ENCODE measurements around the gene MEIS2.

Gene MEIS2

DNA sequence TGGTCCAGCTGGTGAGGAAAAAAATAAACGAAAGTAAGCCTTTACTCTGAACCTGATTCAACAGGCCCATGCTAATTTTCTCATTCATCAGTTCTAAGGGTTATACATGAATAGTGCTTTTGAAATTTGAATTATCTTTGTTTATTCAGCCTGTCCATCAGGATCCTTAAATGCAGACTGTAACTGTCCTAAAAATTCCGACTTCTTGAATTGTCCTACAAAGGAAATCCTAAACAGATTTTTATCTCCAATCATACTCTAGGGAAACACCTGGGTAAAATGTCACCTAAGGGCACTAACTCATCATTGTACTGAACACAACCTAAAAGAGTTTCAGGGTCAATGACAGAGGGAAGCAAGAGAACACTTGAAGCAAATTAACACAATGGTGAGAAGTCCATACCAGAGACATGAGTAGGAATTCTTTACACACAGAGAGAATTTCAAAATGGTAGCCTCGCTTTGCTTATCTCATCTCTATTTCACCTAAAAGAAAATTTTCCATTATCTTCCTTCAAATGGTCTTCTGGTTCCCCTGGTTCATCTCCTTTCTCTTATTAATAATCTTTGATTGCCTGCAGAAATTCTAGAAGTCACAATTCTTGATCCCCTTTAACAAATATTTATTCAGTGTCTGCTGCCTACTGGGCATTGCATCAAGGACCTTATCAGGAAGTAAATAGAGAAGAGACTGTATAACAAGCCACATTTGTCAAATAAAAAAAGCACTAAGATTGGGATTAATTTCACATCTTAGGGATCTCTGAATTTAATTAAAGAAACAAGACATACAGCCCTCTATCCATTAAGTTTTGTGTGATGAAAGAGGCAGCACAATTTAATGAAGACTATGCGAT, 182.7 kb downstream of the MEIS2 start:
- no peak for DNase-seq

DNA sequence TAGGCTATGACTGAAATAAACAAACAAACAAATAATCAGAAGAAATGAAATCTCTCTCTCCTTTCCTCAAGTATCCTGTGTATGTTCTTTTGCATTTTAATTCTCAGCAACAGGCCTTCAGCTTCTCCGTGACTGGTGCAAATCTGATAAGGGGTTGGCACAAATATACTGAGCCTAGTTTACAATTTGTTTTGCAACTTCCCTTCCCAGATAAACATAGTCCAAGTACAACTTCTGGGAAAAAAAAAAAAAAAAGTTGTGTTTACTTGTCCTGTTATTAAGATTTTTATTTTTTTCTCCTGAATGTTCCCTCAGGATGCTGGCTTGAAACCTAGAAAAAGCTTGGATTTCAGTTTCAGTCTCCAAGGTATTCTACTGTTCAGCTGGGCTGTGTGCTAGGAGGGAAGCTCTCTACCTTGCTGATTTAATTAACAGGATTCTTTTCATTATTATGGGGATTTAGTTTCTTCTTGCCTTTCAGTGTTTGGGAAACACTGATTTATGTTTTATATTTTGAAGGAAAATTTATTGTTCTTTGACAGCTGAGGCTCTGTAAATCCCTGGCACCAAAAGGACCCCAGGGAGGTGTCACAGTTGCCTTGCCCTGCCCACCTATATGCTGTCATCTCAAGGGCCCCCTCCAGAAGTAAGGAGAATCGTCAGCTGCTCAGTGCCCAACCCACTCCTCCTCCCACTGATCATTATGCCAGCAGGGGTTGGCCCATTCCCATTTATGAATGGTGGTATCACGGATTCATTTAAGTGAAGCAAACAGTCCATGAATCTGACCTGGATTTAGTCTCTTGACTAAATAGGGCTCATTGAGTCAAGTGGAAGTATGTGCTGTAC, 185.2 kb downstream of the MEIS2 start:
- no peak for DNase-seq

GRCh38 chr15:36914466-36914865, 185.9 kb downstream of the MEIS2 start:
- DNase-seq, result no peak

DNA sequence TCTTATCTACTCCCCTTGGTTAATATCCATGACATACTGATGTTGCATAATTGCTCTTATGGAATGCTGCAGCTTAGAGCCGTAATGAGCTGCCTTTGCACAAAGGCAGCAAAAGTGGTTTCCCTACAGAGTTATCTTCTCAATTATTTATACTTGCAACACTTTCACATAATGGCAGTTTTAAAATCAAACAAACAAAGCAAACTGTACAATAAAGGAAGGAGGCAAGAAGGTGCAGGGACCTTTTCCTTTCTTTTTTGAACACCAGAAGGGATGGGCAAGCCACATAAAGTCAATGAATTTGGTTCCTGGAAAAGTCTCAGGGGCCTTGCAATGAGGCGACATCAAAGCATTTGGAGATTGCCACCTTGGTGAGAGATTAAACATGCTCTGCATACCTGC, 188.0 kb downstream of the MEIS2 start:
- peak; percentile 48 for DNase-seq

GRCh38 chr15:36911322-36911944, 188.9 kb downstream of the MEIS2 start:
- DNase-seq, result peak; percentile 45

GRCh38 chr15:36908991-36909390, 191.4 kb downstream of the MEIS2 start:
- DNase-seq, result no peak

DNA sequence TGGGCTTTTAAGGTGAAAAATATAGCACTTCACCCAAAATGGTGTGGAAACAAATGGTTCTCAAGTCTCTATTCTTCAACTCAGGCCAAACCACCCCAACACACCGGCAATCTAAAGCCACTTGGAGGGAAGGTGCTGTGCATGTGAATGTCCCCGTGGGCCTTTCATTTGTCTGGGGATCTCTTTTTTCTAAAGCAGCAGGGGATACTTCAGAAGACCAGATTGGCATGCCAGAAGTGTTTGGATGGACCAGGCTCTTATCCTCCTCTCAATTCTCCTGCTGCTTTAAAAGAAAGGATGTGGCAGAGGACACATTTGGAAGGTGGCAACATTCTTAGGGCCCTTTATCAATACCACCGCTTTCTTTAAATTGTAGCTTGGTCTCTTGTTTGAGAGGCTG, 193.1 kb downstream of the MEIS2 start:
- DNase-seq, result no peak

DNA sequence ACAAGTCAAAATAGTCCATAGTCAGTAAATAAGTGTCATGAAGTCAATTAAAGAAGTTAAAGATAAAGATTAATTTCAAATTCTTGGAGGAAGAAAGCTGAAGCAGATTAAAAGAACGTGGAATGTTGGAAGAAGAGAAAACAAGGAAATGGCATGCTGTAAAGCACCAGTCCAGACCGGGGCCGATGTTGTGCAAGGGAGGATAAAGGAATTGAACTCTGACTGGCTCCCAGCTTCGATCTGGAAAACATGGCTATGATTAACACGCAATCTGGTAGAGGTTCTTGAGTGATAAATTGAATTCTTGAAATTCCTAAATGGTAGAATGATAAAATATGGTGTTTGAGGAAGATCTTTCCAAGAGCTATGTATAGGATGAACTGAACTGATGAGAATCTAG, 194.4 kb downstream of the MEIS2 start:
- peak; percentile 89 for DNase-seq

DNA sequence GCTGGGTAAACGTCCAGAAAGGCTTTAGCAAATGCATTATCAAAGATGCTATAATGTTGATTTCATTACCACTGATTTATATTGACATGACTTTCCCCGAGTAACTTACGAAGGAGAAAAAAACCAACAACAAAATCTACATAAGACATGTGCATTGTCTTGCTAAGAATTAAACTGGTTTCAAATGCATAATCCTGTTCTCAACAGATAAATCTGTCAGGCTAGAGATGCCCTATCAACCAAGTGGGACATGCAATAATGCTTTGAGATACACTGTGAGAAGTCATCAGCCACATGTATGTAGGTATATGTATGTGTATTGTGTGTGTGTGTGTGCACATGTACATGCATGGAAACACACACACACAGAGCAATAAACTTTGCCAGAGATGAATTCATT, 195.6 kb downstream of the MEIS2 start:
- DNase-seq, result no peak

GRCh38 chr15:36903922-36904556, 196.3 kb downstream of the MEIS2 start:
- no peak for DNase-seq

DNA sequence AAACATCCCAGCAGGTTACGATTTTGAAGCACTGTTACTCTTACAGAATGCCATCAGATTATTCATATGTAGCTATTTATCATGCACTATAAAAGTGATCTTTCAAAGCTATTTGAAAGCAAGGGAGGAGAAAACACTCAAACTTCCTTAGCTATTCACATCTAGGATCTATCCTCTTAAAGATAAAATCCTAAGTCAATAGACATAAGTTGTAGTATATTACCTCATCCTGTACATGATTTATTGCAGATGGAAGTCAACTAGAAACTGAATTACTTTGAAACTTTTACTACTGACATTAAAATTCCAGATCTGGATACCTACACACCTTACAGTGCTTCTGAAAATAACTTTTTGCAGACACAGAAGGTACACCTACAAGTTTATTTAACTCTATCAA, 197.2 kb downstream of the MEIS2 start:
- no peak for DNase-seq

- DNase-seq, result no peak
Observed at GRCh38 chr15:36901012-36901411, 199.3 kb downstream of the MEIS2 start.

DNA sequence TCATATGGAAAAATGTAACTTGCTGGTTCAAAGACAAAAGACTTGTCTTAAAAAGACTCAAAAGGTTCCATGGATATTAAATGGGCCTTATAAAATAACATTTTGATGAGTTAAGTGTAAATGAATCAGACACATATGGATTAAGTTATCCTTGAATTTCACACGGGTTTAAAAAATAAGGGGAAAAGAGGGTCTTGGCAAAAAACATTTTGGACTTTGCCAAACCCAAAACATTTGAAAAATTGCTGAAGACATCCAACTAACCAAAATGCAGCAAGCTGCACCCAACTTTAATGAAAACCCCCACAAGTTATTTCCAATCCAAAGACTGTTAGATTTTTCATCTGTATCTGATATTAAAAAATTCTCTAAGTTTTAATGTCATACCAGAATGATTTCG, 200.7 kb downstream of the MEIS2 start:
- peak; percentile 67 for DNase-seq

DNA sequence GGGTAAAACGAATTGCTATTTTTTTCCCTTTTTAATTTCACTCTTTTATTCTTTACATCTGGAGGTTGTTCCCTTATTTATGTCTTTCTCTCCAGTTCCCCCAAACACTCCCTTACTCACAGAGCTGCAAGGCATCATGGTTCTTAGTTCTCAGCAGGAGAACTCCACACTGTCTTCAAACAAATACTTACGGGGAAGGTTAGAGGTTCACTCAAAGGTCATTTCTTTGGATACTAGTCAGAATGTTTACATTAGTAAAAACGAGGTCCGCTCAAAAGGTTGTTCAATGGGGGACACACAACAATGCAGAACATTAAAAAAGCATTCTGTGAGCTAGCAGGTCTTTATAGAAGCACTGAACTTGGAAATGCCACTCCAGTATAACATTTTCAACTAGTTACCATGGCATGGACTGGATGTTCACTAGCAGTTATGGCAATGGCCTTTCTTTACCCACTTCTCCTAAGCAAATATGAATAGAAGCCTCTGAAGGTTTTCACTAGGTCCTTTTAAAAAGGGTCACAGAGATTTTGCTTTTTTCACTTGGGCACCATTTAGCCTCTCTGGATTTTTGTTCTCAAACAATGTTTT, 201.7 kb downstream of the MEIS2 start:
- no peak for DNase-seq

- DNase-seq, result no peak
Observed at GRCh38 chr15:36897834-36898233, 202.5 kb downstream of the MEIS2 start.

DNA sequence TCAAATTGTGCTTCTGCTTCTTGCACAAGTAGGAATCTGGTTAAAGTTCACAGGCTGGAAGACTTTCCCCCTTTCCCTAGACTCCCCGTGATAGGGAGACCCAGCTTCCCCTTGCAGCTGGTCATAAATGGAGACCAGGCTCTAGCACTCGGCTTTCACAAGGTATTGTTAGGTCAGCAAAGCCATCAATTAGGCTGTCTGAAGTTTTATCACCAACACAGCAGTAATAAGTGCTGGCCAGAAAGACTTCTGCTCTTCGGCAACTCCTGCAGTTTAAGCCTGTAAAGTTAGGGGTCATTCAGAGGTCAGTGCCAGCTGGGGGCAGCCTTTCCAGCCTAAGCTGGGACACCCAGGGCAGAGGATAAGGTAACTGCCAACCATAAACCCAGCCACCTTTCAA, 203.4 kb downstream of the MEIS2 start:
- no peak for DNase-seq

- DNase-seq, result no peak
Observed at GRCh38 chr15:36894075-36894474, 206.3 kb downstream of the MEIS2 start.

GRCh38 chr15:36893276-36893675, 207.1 kb downstream of the MEIS2 start:
- no peak for DNase-seq

GRCh38 chr15:36888011-36888992, 212.0 kb downstream of the MEIS2 start:
- peak; percentile 43 for DNase-seq

- DNase-seq, result peak; percentile 22
Observed at GRCh38 chr15:36887214-36887961, 213.0 kb downstream of the MEIS2 start.

GRCh38 chr15:36886701-36887100, 213.6 kb downstream of the MEIS2 start:
- no peak for DNase-seq

Measured in fibroblast of skin of right quadriceps (primary cell).